Renal cortex interstitium (tissue), 15 donors: Measurements from ENCODE around the gene TMEM139. TPM values are rescaled to one million over a fixed set of nuclear protein-coding genes. Genes with fewer than 3 reads are reported as not detected.
A peak's percentile ranks its signal among the peaks of the same experiment; 100 is the strongest.

Experiments
- DNase-seq, 11 donors: peaks; one replicate each; pipeline ENCODE4 v3.0.0-alpha.2; 2013; ENCODE audit warnings: low read depth in 9 of 11, low spot score in 4 of 11; ENCODE audit errors: extremely low read depth in 1 of 11
- long read RNA-seq, 16 experiments: transcript quantifications; one replicate each; lab custom pipeline, GENCODE V29; 2026
- polyA plus RNA-seq, 3 donors: library from polyadenylated mRNA; unstranded; fragments of 120-200 nt; gene quantifications; one replicate each; pipeline ENCODE4 v1.2.1, GENCODE V29; 2013; ENCODE audit not compliant: insufficient read length in 3 of 3

TMEM139 gene
- 10 to 100 TPM; 48.7 to 58.1 (median 55.9) TPM for polyA plus RNA-seq
- long read RNA-seq, donor 1, partial matches to known transcripts = 16 of 22 reads
- long read RNA-seq, donor 1, other reads (novel, unspliced or antisense) = 0 of 22 reads
- long read RNA-seq, donor 2, partial matches to known transcripts = 0 of 3 reads
- long read RNA-seq, donor 2, other reads (novel, unspliced or antisense) = 0 of 3 reads
- long read RNA-seq, donor 3, transcript TMEM139-201 (3 exons, 2,383 nt) = major isoform, 6 of 20 reads
- long read RNA-seq, donor 3, partial matches to known transcripts = 12 of 20 reads
- long read RNA-seq, donor 3, other reads (novel, unspliced or antisense) = 0 of 20 reads
- long read RNA-seq, donor 4, transcript TMEM139-208 (2 exons, 510 nt) = major isoform, 7 of 28 reads
- long read RNA-seq, donor 4, partial matches to known transcripts = 9 of 28 reads
- long read RNA-seq, donor 4, other reads (novel, unspliced or antisense) = 5 of 28 reads
- long read RNA-seq, donor 5 = 0 reads
- long read RNA-seq, donor 6, partial matches to known transcripts = 9 of 17 reads
- long read RNA-seq, donor 6, other reads (novel, unspliced or antisense) = 0 of 17 reads
- long read RNA-seq, donor 7, transcript TMEM139-208 (2 exons, 510 nt) = major isoform, 8 of 35 reads
- long read RNA-seq, donor 7, partial matches to known transcripts = 23 of 35 reads
- long read RNA-seq, donor 7, other reads (novel, unspliced or antisense) = 0 of 35 reads
- long read RNA-seq, donor 8 = 0 reads
- long read RNA-seq, donor 9, transcript TMEM139-209 (2 exons, 675 nt) = minor isoform, 5 of 25 reads
- long read RNA-seq, donor 9, transcript TMEM139-203 (4 exons, 1,257 nt) = major isoform, 6 of 25 reads
- long read RNA-seq, donor 9, transcript TMEM139-208 (2 exons, 510 nt) = minor isoform, 5 of 25 reads
- long read RNA-seq, donor 9, partial matches to known transcripts = 5 of 25 reads
- long read RNA-seq, donor 9, other reads (novel, unspliced or antisense) = 0 of 25 reads
- long read RNA-seq, donor 10, transcript TMEM139-203 (4 exons, 1,257 nt) = minor isoform, 5 of 30 reads
- long read RNA-seq, donor 10, transcript TMEM139-208 (2 exons, 510 nt) = major isoform, 12 of 30 reads
- long read RNA-seq, donor 10, partial matches to known transcripts = 10 of 30 reads
- long read RNA-seq, donor 10, other reads (novel, unspliced or antisense) = 0 of 30 reads
- long read RNA-seq, donor 11, transcript TMEM139-203 (4 exons, 1,257 nt) = major isoform, 5 of 23 reads
- long read RNA-seq, donor 11, partial matches to known transcripts = 13 of 23 reads
- long read RNA-seq, donor 11, other reads (novel, unspliced or antisense) = 0 of 23 reads
- long read RNA-seq, donor 12, partial matches to known transcripts = 0 of 7 reads
- long read RNA-seq, donor 12, other reads (novel, unspliced or antisense) = 0 of 7 reads
- long read RNA-seq, donor 13 = 0 reads
- long read RNA-seq, donor 14, transcript TMEM139-209 (2 exons, 675 nt) = major isoform, 5 of 21 reads
- long read RNA-seq, donor 14, partial matches to known transcripts = 7 of 21 reads
- long read RNA-seq, donor 14, other reads (novel, unspliced or antisense) = 0 of 21 reads
- long read RNA-seq, donor 15, transcript TMEM139-209 (2 exons, 675 nt) = major isoform, 5 of 11 reads
- long read RNA-seq, donor 15, partial matches to known transcripts = 0 of 11 reads
- long read RNA-seq, donor 15, other reads (novel, unspliced or antisense) = 0 of 11 reads
- long read RNA-seq, donor 16, transcript TMEM139-209 (2 exons, 675 nt) = minor isoform, 6 of 98 reads
- long read RNA-seq, donor 16, transcript TMEM139-203 (4 exons, 1,257 nt) = minor isoform, 5 of 98 reads
- long read RNA-seq, donor 16, transcript TMEM139-208 (2 exons, 510 nt) = major isoform, 20 of 98 reads
- long read RNA-seq, donor 16, transcript TMEM139-201 (3 exons, 2,383 nt) = minor isoform, 9 of 98 reads
- long read RNA-seq, donor 16, partial matches to known transcripts = 52 of 98 reads
- long read RNA-seq, donor 16, other reads (novel, unspliced or antisense) = 5 of 98 reads

DNA sequence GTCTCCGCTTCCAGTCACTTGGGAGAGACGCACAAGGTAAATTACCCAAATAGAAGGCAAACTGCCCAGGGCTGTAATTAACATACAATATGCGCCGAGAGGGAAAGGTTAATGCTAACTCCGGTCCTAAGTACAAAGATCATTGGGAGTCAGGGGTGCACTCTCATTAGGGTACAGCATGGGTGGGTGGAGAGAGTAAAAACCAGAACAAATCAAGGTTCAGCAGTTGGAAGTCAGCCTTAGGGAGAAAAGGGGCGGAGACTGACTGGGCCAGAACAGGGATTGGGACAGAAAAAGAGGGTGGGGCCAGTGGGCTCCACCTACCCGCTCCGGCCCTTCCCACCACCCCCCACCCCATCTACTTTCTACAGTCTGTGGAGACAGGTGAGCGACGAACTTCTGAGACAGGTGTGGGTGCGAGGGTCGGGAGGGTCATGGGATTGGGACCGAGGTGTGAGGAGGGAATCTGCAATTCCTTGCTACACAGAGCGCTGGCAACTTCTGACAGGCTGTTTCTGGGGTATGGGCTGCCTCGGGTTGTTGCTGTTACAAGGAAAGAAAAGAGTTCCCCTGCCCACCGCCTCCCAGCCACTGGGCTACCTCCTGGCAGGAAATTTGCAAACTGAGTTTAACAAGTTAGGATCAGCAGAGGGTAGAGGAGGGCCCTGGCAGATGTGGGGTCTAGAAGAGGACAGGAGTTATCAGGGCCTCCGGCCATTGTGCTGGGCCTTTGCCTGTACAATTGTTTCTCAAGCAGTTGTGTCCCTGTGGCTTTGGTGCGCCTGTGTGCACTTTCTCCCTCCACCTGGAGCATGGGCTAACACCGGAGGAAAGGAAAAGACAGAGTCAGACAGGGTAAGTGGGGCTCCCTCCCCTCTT, at the start of gene TMEM139:
TSS of gene TMEM139 (plus strand) at position 368 of the 879 bp plus-strand sequence. CDS start 1,000 bp downstream, outside the sequence.
- DNase-seq = peak in 2 of 11 donors; percentile 62 to 78

DNA sequence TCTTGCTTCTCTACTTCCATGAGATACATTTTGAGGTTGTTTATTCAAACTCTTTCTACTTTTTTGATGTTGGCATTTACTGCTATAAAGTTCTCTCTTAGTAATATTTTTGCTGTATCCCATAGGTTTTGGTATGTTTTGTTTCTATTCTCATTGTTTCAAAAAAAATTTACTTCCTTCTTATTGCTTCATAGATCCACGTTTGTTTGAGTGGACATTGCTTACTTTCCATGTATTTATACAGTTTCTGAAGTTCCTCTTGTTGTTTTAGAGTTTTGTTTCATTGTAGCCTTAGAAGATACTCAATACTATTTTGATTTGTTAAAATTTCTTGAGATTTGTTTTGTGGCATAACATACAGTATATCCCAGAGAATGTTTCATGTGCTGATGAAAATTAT, 49.2 kb upstream of the TMEM139 start:
- DNase-seq = no peak

DNA sequence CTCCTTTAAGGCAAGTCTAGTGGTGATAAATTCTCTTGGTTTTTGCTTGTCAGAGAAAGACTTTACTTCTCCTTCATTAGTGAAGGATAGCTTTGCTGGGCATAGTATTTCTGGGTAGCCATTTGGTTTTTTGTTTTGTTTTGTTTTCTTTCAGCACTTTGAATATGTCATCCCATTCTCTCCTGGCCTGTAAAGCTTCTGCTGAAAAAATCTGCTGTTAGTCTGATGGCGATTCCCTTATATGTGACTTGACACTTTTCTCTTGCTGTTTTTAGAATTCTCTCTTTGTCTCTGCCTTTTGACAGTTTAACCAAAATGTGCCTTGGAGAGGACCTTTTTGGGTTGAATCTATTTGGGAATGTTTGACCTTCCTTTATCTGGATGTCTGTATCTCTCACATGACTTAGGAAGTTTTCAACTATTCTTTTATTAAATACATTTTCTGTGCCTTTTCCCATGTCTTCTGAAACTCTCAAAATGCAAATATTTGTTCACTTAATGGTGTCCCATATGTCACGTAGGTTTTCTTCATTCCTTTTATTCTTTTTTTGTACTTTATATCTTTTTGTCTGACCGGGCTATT, 48.3 kb upstream of the TMEM139 start:
- DNase-seq = no peak

DNA sequence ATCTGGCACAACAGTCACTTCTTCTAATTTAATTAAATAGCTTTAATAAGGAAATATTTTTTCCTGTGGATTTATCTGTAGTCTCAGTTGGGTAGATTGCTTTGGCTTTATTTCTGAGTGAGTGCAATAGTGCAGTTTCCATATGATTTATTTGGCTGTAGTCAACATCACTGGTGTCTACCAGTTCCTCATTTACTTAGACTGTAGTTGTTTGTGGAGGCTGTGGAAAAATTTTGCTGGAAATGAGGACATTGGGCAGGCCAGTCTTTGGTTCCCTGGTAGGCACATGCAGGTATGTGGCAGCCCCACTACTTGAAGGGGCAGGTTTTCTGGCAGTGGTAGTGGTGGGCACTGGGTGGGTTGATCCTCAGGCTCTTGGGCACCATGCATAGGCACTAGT, 47.4 kb upstream of the TMEM139 start:
- no peak for DNase-seq

DNA sequence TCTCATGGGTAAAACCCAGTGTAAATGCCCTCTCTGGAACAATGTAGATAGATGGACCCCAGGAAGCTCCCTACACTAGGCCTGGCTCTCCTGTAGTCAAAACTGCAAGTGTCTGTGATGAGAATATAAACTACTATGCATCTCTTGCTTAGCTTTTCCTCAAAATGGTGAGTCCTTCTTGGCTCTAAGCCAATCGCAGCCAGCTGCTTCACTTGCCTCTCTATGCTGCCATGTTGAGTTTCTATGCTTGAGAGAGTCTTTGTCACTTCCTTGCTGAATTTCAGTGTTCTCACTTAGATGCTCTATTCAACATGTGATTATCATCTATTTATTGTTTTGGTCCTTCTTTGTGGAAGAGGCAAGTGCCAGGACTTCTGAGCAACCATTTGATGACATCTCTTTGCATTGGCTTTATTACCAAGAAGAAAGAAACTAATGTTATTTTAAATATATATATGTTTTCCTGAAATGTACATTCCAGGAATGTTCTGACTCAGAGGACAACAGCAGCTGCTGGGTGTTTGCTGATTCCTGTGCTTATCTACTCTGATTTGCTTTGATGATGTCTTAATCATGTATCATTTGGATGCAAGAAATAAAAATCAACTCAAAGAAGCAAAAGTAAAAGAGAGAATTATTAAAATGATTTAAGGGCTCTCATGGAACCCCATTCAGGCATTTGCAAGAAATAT, 46.3 kb upstream of the TMEM139 start:
- DNase-seq = no peak

DNA sequence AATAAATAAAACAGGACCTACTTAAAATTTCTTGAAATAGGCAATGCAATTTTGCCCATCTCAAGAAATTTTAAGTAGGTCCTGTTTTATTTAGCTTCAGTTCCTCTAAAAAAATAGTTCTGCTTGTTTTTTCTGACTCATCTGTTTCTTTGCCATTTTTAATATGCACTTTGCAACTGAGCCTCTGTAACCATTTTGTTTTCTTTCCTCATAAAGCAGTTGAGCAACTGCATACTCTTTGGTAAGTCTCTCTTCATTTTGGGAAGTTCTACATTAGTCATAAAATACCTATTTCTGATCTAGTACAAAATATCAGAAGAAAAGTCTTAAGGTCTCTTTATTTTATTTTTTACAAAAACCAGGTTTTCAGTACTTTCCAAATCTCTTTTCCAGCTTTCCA, 44.9 kb upstream of the TMEM139 start:
- DNase-seq = no peak

DNA sequence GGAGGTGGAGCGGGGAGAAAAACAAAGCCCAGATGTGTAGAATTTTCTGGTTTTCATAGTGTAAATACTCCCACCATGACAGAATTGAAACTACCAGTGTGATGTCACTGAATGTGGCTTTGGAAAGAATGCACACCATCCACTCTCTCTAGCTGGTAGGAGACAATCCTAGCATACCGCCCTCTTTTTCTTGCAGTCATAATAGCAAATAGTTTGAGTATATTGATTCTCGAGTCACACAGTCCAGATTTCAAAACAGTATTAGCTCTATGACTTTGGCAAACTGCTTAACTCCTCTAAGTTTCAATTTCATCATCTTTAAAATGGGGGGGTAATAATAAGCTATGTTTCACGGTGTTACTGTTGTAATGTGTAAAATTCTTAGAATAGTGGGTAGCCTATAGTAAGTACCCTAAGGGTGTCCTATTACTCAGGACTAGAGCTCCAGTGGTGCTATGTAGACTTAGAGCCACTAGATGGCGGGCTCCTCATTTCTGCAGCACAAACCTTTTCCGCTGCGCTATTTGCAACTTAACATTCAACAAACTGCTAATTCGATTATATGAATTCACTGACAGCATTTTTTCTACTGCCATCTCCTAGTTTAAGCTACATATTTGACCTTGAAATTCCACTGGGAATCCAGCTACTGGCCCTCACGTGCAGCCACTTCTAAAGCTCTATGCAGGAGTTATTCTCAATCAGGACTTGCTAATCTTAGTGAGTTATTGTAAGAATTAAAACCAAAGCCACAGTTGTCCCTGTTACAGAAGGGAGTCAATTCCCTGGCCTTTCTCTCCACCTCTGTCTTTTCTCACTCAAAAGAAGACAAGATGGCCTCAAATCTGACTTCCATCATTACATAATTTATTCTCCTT, 44.2 kb upstream of the TMEM139 start:
- peak in 10 of 11 donors; percentile 57 to 80 (median 68) for DNase-seq

DNA sequence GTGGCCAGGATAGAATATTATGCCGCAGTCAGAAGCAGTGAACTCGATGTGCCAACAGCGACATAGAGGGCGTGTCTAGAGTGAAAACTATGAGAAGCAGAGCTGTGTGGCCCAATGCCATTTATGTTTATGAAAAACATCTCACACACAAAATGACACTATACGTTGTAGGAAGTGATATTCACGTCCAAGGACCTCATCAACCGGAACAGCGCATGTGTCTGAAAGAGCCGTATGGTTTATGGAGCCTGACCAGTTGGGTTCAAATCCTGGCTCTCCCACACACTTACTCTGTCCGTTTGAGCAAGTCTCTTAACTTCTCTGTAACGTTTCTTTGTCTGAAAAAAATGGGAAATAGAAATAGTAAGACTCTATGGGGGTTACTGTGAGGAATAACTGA, 42.5 kb upstream of the TMEM139 start:
- DNase-seq = no peak

DNA sequence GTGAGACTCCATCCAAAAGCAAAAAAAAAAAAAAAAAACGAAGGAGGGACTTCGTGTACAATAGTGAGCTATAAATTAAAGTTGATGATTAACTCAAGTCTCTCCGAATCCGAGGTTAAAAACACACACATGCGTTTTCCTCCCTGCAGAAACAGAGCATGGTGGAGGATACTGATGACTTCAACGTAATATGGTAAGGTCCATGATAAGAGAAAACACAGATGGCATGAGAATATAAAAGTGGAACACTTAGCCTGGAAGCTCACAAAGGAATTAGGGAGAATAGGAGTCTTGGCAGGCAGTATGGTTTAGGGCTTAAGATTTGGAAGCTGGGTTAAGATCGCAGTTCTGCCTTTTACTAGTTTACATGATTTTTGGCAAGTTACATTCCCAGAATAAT, 41.6 kb upstream of the TMEM139 start:
- no peak for DNase-seq

DNA sequence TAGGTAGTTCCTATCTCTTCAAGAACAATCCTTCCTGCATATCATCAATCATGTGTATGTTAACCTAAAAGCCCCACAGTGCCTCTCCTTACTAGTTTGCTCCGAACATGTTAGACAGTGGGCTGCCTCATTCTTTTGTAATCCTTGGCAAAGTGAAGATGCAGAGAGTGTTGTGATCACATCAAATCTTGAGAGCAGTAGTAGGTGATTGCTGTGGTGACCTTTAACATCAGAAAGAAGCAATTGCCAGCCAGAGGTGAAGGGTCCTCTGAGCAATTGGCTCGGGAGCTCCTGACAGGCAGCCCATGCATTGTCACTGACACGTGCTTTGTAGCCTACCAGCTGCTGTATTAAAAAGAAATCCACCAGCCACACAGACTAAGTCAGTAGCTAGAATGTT, 41.1 kb upstream of the TMEM139 start:
- DNase-seq = no peak

DNA sequence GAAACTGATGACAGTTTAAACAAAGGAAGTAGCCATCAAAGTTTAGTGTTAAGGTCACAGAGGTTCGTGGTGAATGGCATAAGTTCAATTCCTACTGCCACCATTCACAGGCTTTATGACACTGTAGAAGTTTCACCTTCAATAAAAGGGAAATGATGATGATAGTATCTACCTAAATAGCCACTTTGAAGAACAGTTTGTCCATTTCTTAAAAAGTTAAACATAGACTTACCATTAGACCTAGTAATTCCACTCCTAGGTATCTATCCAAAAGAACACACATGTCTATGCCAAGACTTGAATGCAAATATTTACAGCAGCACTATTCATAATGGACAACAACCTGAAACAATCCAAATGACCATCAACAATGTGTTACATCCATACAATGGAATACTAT, 40.4 kb upstream of the TMEM139 start:
- DNase-seq = no peak

DNA sequence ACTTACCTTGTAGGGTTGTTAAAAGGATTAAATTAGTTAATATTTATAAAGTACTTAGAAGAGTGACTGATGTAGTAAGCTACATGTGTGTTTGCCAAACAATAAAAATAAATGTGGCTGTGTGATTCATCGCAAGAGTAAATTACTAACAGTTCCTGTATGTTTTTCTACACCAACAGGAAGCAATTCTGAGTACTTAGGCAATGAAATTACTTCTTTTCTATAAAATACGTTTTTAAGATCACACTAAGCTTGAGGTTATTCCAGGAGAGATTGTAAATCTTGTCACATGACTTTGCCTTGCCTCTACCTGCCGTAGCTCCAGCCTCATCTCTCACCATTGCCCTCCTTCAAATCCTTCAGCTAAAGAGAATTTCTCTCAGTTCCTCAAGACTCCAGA, 39.6 kb upstream of the TMEM139 start:
- DNase-seq = no peak

DNA sequence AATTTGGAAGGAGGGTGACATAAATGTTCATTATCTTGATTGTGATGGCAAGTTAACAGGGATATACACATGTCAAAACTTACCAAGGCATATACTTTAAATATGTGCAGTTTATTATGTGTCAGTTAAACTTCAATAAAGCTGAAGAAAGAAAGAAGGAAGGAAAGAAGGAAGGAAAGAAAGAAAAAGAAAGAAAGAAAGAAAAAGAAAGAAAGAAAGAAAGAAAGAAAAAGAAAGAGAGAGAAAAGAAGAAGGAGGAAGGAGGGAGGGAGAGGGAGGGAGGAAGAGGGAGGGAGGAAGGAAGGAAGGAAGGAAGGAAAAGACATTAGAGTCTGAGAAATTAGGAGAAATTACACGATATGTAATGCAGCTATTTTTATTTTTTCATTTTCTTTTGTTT, 37.4 kb upstream of the TMEM139 start:
- no peak for DNase-seq

DNA sequence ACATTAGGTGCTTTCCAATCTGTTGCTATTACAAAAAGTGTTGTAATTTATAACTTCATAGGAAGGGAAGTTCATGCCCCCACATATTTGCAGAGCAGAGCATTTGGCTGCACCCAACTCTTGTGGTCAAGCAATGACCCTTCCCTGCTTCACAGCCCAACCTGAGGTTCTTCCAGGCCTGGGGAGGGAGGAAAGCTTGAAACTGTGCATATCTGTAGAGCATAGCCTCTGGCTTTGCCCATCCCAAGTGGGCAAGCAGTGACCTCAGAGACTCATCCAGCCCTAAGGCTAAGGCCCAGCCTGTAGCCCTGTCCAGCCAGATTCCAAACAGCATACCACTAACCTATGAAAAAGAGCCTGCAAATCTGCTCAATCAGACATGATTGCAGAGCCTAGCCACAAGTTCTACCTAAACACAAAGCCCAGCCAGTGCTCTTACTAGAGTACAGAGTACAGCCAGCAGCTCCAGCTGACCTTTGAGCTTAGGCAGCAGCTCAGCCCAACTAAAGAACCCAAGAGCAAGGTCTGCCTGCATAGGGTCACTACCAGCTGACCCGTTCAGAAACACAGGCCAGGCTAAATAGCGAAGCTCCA, 35.9 kb upstream of the TMEM139 start:
- DNase-seq = no peak

DNA sequence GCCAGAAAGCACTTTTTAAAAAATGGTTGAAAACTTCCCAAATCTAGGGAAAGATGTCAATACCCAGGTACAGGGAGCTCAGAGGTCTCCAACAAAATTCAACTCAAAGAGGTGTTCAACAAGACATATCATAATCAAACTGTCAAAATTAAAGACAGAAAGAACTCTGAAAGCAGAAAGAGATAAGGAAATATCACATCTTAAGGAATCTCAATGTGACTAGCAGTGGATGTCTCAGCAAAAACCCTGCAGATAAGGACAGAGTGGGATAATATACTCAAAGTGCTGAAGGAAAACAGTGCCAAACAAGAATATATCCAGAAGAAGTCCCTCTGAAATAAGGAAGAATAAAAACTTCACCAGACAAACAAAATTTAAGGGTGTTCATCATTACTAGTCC, 34.6 kb upstream of the TMEM139 start:
- no peak for DNase-seq
